SJSA1 (cell line): ENCODE data around the gene NPAS2. TPM values are rescaled to one million over a fixed set of nuclear protein-coding genes. Genes with fewer than 3 reads are reported as not detected.

Experiments used
- DNase-seq, 2 experiments: peaks; one replicate each; pipeline ENCODE4 v3.0.0-alpha.2; 2015 to 2020; ENCODE audit warnings: low spot score in 2 of 2, low read depth in 1 of 2
- H3K27ac ChIP-seq: fragments of 250-450 bp; sonication (Bioruptor Pico); 2 replicates; pipeline ENCODE4 v1.5.1; 2020; ENCODE audit warnings: mild to moderate bottlenecking, moderate library complexity
- H3K27me3 ChIP-seq: fragments of 250-450 bp; sonication (Bioruptor Pico); replicated peaks from 2 replicates; pipeline ENCODE4 v1.5.1; 2020; ENCODE audit warnings: mild to moderate bottlenecking, moderate library complexity
- H3K36me3 ChIP-seq: fragments of 250-450 bp; sonication (Bioruptor Pico); 2 replicates; pipeline ENCODE4 v1.5.1; 2020; ENCODE audit warnings: mild to moderate bottlenecking
- H3K4me1 ChIP-seq: fragments of 250-450 bp; sonication (Bioruptor Pico); replicated peaks from 2 replicates; pipeline ENCODE4 v1.6.1; 2021; ENCODE audit warnings: mild to moderate bottlenecking
- H3K4me3 ChIP-seq: fragments of 250-450 bp; sonication (Bioruptor Pico); 2 replicates; pipeline ENCODE4 v1.5.1; 2020; ENCODE audit warnings: mild to moderate bottlenecking
- H3K9me3 ChIP-seq: fragments of 250-450 bp; sonication (Bioruptor Pico); replicated peaks from 2 replicates; pipeline ENCODE4 v1.5.1; 2020; ENCODE audit warnings: mild to moderate bottlenecking
- total RNA-seq: library from RNA; depleted of rRNA; stranded (reverse); fragments of >200 nt; shearing (Covaris generic); gene quantifications from 2 replicates; pipeline ENCODE4 v1.2.3, GENCODE V29; 2014

NPAS2 gene
- total RNA-seq, 1 experiment from 2014 or later = 4.0 TPM

- no peak for DNase-seq
- H3K36me3 ChIP-seq = no peaks in the 10 kb centered on the region
- no peaks in the 10 kb centered on the region for H3K27me3 ChIP-seq
- no peak overlapping the region for H3K4me3 ChIP-seq
- H3K27ac ChIP-seq = no peak overlapping the region
- H3K4me1 ChIP-seq = peaks cover 19% of the 10 kb centered on the region
- H3K9me3 ChIP-seq = no peaks in the 10 kb centered on the region
Observed at GRCh38 chr2:100835006-100835659, 15.2 kb downstream of the NPAS2 start.

GRCh38 chr2:100840519-100840918 is 20.6 kb downstream of the NPAS2 start:
- H3K27me3 ChIP-seq = no peaks in the 10 kb centered on the region
- H3K9me3 ChIP-seq = no peaks in the 10 kb centered on the region
- no peak overlapping the region for H3K4me3 ChIP-seq
- no peaks in the 10 kb centered on the region for H3K4me1 ChIP-seq
- no peak overlapping the region for H3K27ac ChIP-seq
- no peak for DNase-seq
- no peaks in the 10 kb centered on the region for H3K36me3 ChIP-seq

- H3K27me3 ChIP-seq = no peaks in the 10 kb centered on the region
- no peak overlapping the region for H3K4me3 ChIP-seq
- no peaks in the 10 kb centered on the region for H3K4me1 ChIP-seq
- no peak for DNase-seq
- H3K27ac ChIP-seq = no peak overlapping the region
- no peaks in the 10 kb centered on the region for H3K9me3 ChIP-seq
- H3K36me3 ChIP-seq = no peaks in the 10 kb centered on the region
Observed at GRCh38 chr2:100842241-100842922, 22.4 kb downstream of the NPAS2 start.

- H3K4me3 ChIP-seq = no peak overlapping the region
- no peaks in the 10 kb centered on the region for H3K4me1 ChIP-seq
- no peak overlapping the region for H3K27ac ChIP-seq
- H3K9me3 ChIP-seq = no peaks in the 10 kb centered on the region
- no peaks in the 10 kb centered on the region for H3K36me3 ChIP-seq
- no peak for DNase-seq
- no peaks in the 10 kb centered on the region for H3K27me3 ChIP-seq
Observed at GRCh38 chr2:100844514-100844913, 24.6 kb downstream of the NPAS2 start.

- Histone ChIP-seq H3K4me1 (no peaks in the 10 kb centered on the region), H3K9me3 (no peaks in the 10 kb centered on the region), H3K27me3 (no peaks in the 10 kb centered on the region), H3K27ac (no peak overlapping the region), H3K36me3 (0 out of 2 replicates have a peak, but pooled peaks cover 3% of the 10 kb centered on the region), H3K4me3 (no peak overlapping the region)
- no peak for DNase-seq
Observed at GRCh38 chr2:100845141-100845991, 25.4 kb downstream of the NPAS2 start.

- Histone ChIP-seq H3K4me3 (no peak overlapping the region), H3K4me1 (no peaks in the 10 kb centered on the region), H3K27ac (no peak overlapping the region), H3K9me3 (no peaks in the 10 kb centered on the region), H3K36me3 (0 out of 2 replicates have a peak, but pooled peaks cover 4% of the 10 kb centered on the region), H3K27me3 (no peaks in the 10 kb centered on the region)
- DNase-seq = no peak
Observed at GRCh38 chr2:100846716-100847115, 26.8 kb downstream of the NPAS2 start.

- Histone ChIP-seq H3K9me3 (no peaks in the 10 kb centered on the region), H3K36me3 (0 out of 2 replicates have a peak, but pooled peaks cover 4% of the 10 kb centered on the region), H3K27ac (no peak overlapping the region), H3K4me1 (peaks cover 3% of the 10 kb centered on the region), H3K27me3 (no peaks in the 10 kb centered on the region), H3K4me3 (no peak overlapping the region)
- no peak for DNase-seq
Observed at GRCh38 chr2:100852447-100852846, 32.5 kb downstream of the NPAS2 start.

- Histone ChIP-seq H3K4me1 (peaks cover 11% of the 10 kb centered on the region), H3K36me3 (0 out of 2 replicates have a peak, but pooled peaks cover 4% of the 10 kb centered on the region), H3K27me3 (no peaks in the 10 kb centered on the region), H3K4me3 (no peak overlapping the region), H3K9me3 (no peaks in the 10 kb centered on the region), H3K27ac (no peak overlapping the region)
- no peak for DNase-seq
Observed at GRCh38 chr2:100852999-100853908, 33.3 kb downstream of the NPAS2 start.

GRCh38 chr2:100853909-100854810 is 34.2 kb downstream of the NPAS2 start:
- DNase-seq = no peak
- H3K4me1 ChIP-seq = peaks cover 16% of the 10 kb centered on the region
- H3K4me3 ChIP-seq = no peak overlapping the region
- H3K27me3 ChIP-seq = no peaks in the 10 kb centered on the region
- no peak overlapping the region for H3K27ac ChIP-seq
- 0 out of 2 replicates have a peak, but pooled peaks cover 4% of the 10 kb centered on the region for H3K36me3 ChIP-seq
- H3K9me3 ChIP-seq = no peaks in the 10 kb centered on the region

GRCh38 chr2:100855084-100855483 is 35.1 kb downstream of the NPAS2 start:
- Histone ChIP-seq H3K27ac (no peak overlapping the region), H3K4me1 (peaks cover 16% of the 10 kb centered on the region), H3K27me3 (no peaks in the 10 kb centered on the region), H3K4me3 (no peak overlapping the region), H3K9me3 (no peaks in the 10 kb centered on the region), H3K36me3 (0 out of 2 replicates have a peak, but pooled peaks cover 4% of the 10 kb centered on the region)
- no peak for DNase-seq

- no peak for DNase-seq
- Histone ChIP-seq H3K9me3 (no peaks in the 10 kb centered on the region), H3K27ac (no peak overlapping the region), H3K4me1 (peaks cover 16% of the 10 kb centered on the region), H3K4me3 (no peak overlapping the region), H3K27me3 (no peaks in the 10 kb centered on the region), H3K36me3 (no peaks in the 10 kb centered on the region)
Observed at GRCh38 chr2:100855606-100856005, 35.7 kb downstream of the NPAS2 start.

- no peaks in the 10 kb centered on the region for H3K9me3 ChIP-seq
- no peak for DNase-seq
- H3K36me3 ChIP-seq = no peaks in the 10 kb centered on the region
- no peak overlapping the region for H3K27ac ChIP-seq
- peaks cover 18% of the 10 kb centered on the region for H3K4me1 ChIP-seq
- no peaks in the 10 kb centered on the region for H3K27me3 ChIP-seq
- H3K4me3 ChIP-seq = no peak overlapping the region
Observed at GRCh38 chr2:100856732-100857131, 36.8 kb downstream of the NPAS2 start.
